HG02870 (cell line): ENCODE measurements around the gene YIPF6.
"Not testable (repeated sequence)": the region's sequence is repeated elsewhere in the genome, so short reads cannot be mapped to it uniquely, and the experiment has no call there.

Experiments
- ATAC-seq: cut with Tn5 transposase; IDR thresholded peaks from one replicate; pipeline ENCODE4 v1.9.1; 2021; ENCODE audit warnings: mild to moderate bottlenecking, moderate library complexity; ENCODE audit not compliant: unreplicated experiment

The YIPF6 gene

DNA sequence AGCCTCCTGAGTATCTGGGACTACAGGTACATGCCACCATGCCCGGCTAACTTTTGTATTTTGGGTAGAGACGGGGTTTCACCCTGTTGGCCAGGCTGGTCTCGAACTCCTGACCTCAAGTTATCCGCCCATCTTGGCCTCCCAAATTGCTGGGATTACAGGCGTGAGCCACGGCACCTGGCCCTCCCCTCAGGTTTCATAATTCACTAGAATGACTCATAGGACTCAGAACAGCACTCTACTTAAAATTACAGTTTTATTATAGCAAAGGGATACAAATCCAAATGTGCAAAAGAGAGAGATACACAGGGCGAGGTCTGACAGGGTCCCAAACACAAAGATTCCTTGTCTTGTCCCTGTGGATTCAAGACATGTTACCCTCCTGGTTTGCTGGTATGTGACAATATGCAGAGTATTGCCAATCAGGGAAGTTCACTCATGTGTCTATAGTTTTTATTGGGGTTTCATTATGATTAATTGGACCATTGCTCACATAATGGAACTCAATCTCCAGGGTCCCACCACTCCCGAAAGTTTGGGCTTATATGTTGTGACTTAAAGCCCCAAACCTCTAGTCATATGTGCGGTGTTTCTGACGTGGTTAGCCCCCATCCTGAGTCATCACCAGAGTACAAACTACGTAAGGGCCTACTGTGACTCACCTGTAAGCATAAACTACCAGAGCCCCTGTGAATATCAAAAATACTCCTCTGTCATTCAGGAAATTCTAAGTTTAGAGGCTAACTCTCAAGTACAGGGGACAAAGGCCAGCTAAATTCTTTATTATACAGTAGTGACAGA lies 5.2 kb downstream of the YIPF6 start:
- peak; percentile 66 for ATAC-seq

DNA sequence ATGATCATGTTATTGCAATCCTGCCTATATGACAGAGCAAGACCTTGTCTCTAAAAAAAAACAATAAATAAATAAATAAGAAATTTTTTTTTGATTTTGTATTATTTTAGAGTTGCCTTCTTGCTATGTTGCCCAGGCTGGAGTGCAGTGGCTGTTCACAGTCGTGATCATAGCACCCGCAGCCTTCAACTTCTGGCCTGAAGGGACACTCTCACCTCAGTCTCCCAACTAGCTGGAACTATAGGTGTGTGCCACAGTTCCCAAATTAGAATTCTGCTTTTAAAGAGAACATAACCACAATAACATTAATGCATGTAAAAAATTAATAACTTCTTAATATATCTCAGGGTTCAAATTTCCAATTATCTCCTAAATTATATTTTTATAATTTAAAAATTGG lies 7.8 kb downstream of the YIPF6 start:
- ATAC-seq: no peak

DNA sequence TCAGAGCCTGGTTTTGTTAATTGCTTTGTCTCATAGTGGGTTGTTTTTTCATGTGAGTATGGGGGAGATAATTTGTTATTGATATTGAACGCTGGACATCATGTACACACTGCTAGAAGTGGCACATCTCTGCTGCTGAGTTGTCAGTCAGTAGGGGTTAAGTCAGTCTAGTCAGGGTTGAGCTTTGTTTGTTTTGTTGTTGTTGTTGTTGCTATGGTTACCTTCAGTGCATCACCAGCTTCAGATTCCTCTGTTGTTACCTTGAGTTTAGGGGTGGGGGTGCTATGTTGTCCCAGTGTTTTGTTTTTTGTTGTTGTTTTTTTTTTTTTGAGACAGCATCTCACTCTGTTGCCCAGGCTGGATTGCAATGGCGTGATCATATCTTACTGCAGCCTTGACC lies 9.9 kb downstream of the YIPF6 start:
- ATAC-seq: no peak

DNA sequence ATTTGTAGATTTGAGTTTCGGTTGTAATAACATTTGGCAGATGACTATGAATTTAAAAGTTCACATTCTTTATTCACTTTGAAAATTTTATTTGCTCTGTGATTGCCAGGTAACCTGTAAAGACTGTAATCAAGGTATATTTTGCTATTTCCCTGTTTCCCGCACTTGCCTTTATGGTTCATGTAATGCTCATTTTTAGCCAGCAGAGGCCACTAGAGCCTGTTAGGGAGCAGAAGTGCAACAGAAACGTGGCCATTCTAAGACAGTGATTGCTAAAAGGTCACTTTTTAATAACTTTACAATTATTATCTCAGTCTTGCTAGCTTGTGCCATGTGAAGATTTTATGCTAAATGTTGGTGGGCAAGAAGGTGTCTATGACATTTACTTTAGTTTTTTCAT lies 12.4 kb downstream of the YIPF6 start:
- peak; percentile 74 for ATAC-seq

DNA sequence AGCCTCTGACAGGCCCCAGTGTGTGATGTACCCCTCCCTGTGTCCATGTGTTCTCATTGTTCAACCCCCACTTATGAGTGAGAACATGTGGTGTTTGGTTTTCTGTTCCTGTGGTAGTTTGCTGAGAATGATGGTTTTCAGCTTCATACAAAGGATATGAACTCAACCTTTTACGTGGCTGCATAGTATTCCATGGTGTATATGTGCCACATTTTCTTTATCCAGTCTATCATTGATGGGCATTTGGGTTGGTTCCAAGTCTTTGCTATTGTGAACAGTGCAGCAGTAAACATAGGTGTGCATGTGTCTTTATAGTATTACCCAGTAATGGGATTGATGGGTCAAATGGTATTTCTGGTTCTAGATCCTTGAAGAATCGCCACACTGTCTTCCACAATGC lies 25.8 kb downstream of the YIPF6 start:
- not testable (repeated sequence) for ATAC-seq

DNA sequence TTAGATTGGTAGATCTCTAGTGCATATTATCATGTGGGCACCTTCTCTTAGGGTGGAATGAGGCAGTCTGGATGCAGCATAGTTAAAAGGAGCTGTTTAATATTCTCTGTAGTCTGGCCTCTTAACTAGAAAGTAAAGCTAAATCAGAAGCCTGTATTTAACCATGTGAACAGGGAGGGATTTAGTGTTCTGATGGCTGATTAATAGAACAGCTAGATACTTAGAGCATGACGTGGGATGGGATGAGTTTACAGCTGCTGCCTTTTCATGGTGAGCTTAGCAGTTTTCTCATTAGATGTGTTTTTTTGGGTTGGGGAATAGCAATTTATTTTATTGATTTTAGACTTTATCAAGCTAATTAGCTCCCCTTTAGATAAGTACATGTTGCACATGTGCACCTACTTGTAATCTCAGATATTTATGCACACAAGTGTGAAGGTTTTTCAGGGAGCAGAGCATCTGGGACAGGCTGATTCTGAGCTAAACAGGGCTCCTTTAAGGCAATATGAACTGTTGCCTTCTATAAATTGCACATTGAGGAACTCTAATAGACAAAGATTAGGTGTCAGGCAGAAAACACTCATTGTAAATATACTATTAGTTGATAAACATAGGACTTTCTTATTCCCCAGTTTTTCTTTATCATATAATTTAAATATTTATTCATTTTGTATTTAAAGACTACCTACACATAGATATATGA lies 34.1 kb downstream of the YIPF6 start:
- no peak for ATAC-seq

DNA sequence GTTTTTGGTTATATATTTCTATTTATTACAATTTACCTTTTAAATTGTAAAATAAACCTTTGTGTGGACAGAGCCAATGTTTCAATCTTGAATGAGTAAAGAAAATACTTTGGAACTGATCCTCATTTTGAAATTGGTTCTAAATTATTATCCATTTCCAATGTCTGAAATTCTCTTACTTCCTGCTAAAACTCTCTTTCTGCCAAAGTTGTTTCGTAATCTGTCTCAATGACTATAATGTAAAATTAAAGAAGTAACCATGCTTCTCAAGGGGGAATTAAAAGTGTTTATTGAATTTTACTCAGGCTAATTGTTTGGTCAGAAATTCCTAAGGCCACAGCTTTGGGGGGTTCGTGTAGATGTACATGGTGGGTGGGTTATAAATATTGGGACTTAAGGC lies 34.8 kb downstream of the YIPF6 start:
- no peak for ATAC-seq

DNA sequence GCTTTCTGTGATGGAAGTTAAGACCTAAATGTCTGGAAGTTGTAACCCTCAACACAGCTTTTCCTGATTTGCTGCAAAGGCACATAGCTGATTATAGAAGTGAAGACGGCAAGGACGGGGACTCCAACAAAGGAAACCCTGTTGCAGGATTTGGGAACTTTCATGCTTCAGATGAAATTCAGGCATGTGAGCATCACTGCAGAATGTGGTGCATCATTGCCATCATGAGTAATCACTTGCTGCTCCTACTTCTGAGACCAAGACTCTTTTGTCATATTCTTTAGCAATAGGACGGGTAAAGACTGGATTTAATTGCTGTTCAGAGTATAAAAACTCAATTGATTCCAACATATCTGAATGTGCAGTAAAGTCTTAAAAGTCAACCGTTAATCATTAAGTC lies 35.8 kb downstream of the YIPF6 start:
- ATAC-seq: no peak

DNA sequence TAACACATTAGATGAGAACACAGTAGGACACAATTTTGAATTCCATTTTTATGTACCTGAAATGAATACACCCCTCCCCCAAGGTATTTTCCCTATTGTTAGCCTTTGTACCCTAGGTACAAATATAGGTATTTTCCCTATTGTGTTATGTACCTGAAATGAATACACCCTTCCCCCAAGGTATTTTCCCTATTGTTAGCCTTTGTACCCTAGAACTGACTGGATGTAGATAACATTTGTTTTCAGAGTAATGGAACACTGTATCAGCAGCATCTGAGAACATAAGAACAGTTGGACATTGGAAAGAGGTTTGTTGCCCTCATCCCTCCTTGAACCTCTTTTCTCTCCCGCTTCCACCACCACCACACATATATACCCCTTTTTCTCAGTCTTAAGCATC lies 37.6 kb downstream of the YIPF6 start:
- no peak for ATAC-seq

DNA sequence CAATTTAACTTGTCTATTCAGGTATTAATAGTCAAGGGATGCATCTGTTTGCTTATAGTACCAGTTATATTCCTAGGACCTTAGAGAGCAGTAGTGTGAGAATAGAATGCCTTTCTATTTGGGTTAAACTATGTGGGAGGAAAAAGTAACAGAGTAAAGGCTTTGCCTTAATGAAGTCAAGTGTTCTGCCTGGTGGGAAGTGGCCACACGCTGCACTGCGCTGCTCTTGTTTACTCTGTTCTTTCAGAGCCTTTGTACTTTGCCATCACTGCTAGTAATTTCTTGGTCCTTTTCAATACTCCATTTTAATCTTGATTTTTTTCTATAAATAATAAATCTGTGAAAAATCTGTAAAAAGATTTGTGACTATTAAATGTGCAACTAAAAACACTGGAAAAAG lies 38.0 kb downstream of the YIPF6 start:
- no peak for ATAC-seq

DNA sequence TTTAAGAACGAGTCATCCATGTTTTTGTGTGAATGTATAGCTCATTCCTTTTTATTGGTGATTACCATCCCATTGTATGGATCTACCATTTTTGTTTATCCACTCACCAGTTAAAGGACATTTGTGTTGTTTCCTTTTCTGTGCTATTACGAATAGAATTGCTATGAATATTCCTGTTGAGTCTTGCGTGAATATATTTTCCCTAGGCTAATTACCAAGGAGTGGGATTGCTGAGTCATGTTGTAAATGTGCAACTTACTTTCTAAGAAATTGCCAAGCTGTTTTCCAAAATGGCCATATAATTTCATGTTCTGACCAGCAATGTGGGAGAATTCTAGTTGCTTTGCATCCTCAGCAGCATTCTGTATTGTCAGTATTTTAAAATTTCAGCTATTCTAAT lies 51.3 kb downstream of the YIPF6 start:
- no peak for ATAC-seq

DNA sequence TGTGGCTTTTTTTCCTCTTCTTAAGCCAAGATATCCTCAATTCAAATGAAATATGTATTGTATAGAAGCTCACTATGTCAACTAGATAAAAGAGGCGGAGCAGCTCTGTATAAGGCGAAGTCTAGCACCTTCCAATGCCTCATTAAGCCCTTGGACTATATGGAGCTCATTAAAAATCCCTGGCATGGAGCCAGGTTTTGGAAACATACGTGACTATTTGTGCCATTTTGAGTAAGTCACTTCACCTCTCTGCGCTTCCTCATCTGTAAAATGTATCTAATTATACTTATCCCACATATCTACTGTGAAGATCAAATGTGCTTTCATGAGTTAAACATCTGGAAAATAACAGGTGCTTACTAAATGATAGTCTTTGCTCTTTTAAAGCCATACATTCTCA lies 57.2 kb downstream of the YIPF6 start:
- no peak for ATAC-seq

DNA sequence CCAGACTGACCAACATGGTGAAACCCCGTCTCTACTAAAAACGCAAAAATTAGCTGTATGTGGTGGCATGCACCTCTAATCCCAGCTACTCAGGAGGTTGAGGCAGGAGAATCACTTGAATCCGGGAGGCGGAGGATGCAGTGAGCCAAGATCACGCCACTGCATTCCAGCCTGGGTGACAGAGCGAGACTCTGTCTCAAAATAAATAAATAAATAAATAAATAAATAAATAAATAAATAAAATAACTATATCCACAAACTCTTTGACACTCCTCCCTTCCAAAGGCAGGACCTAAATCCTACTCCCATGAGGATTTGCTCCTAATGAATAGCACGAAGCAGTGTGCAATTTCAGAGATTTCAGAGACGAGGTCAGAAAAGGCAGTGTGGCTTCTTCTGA lies 58.3 kb downstream of the YIPF6 start:
- ATAC-seq: not testable (repeated sequence)

DNA sequence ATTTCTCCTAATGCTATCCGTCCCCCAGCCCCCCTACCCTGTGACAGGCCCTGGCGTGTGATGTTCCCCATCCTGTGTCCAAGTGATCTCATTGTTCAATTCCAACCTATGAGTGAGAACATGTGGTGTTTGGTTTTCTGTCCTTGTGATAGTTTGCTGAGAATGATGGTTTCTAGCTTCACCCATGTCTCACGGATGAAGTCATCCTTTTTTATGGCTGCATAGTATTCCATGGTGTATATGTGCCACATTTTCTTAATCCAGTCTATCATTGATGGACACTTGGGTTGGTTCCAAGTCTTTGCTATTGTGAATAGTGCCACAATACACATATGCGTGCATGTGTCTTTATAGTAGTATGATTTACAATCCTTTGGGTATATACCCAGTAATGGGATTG lies 61.1 kb downstream of the YIPF6 start:
- not testable (repeated sequence) for ATAC-seq

DNA sequence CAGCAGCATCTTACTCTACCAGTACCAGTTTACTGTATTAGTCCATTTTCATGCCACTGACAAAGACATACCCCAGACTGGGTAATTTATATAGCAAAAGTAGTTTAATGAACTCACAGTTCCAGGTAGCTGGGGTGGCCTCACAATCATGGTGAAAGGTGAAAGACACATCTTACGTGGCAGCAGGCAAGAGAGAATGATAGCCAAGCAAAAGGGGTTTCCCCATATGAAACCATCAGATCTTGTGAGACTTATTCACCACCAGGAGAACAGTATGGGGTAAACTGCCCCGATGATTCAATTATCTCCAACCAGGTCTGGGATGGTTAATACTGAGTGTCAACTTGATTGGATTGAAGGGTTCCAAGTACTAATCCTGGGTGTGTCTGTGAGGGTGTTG lies 69.3 kb downstream of the YIPF6 start:
- peak; percentile 32 for ATAC-seq

DNA sequence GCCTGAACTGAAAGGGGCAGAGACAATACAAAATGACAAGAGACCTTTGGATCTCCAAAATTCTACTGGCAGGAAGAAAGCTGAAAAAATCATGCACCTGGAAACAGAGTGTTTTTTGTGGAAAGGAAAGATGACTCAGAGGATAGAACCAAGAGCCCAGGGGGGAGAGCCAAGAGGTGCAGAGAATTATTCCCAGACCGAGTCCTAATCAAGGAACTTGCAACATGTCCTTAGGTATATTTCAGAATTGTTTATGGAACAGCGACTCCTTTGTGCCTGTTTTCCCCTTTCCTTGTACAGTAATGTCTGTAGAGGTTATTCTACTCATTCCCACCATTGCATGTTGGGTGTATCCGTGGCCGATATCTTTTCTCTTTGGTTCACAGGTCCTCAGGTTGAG lies 71.7 kb downstream of the YIPF6 start:
- ATAC-seq: no peak

DNA sequence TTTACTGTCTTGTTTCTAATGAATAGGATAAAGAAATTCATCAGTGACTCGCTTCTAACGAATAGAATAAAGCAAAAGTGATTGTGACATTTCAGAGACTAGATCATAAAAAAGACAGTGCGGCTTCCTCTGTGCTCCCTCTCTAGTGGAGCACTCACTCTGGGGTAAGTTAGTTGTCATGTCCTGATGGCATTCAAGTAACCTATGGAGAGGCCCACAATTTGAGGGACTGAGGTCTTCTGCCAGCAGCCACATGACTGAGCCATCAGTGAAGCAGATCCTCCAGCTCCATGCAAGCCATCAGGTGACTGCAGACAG lies 72.4 kb downstream of the YIPF6 start:
- no peak for ATAC-seq

DNA sequence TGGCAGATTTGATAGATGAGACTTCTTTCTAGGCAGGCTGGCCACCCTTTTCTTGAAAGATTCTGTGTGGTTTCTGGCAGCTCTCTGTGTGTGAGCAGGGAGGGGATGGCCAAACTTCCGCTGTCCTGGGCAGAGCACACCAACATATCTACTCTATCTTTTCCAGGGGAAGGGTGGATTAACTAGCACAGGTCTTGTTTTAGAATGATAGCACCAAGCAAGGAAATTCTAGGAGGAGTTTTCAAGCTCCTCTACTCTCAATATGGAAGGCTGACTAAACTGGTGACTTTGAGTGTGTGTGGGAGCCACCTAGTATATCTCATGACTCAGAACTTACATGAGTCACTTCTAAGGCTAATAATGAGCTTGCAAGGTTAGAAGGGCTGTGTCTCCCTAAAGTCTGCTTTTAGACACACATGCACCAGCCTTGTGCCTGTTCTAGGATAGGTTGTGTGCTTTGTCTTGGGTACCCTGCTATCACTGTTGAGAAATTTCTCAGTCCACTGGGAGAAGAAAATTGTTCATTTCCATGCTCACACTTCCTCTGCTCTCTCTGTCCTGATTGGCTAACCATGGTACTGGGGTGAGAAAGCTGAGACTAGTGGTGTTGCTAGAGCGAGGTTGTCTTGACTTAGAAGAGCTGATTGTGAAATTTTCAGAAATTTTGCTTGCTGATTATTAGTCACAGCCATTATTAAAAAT lies 72.9 kb downstream of the YIPF6 start:
- ATAC-seq: peak; percentile 92

DNA sequence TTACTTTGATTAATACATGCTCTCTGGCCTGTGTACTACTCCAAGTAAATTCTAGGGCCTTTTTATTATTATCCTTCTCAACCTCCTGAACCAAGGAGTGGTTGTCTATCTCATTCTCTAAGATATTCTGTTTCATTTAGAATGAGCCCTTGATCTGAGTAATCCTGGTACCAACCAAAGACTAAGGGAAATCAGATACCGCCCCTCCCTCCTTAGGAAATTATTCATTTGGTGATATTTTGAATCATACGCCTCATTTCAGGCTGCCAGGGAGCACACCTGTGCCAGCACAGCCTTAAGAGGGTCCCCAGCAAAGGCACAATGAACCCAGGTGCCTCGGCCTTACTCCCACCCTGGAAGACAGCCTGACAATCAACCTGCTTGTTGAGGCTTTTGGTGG lies 75.4 kb downstream of the YIPF6 start:
- ATAC-seq: no peak

DNA sequence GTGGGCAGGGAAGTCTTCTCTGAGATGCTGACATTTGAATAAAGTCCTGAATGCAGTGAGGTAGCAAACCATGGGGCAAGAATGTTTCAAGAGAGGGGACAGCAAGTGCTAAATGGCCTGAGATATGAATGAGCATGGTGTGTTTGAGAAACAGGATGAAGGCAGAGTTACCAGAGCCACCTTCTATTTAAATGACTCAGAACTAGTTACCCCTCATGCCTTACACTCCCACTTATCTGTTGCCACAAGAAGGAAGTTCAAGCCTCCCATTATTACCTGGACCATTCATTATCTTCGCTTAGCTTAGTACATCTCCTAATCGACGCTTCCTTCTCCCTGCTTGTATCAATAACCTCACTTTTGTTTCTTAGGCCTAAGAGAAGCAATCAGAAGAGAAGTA lies 81.0 kb downstream of the YIPF6 start:
- ATAC-seq: peak; percentile 65

DNA sequence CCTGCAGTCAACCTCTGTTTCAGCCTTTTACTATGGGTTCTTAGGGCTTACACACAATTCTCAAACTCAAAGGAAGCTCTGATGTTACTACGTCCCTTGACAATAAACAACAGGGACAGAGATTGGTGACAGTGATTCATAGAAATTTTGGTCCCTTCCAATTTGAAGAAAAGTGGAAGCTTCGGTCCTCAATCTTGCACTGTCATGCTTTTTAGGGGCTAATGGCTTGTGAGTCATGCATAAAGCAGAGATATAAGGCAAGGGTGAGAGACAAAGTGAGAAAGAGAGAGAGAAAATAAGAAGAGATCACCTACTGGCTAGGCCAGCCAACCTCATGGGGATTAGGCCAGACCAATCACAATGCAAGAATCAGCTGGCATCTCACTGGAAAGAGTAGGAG lies 85.4 kb downstream of the YIPF6 start:
- ATAC-seq: no peak
